GM12878 (cell line): ENCODE data around the gene TRAIP. TPM values are rescaled to one million over a fixed set of nuclear protein-coding genes. Genes with fewer than 3 reads are reported as not detected.

Experiments
- ATAC-seq: fragments of 200-7000 bp; cut with Tn5 transposase; 3 replicates; pipeline ENCODE4 v1.9.1; 2020; ENCODE audit warnings: mild to moderate bottlenecking, moderate library complexity
- BruUV-seq: library from RNA; stranded (reverse); fragments of 400-500 nt; replicated peaks from 2 replicates; lab custom pipeline; 2021; lab: Mats Ljungman, UMichigan
- CTCF ChIA-PET: fragments of 300-600 bp; sonication (Branson Sonifier 250); formaldehyde crosslinking; extraction: SDS; loops from one replicate; lab custom pipeline; 2021; ENCODE audit warnings: inconsistent platforms; lab: Yijun Ruan, JAX
- POLR2A ChIA-PET: fragments of 350-600 bp; formaldehyde crosslinking; extraction: SDS; loops from one replicate; lab custom pipeline; 2021; ENCODE audit warnings: inconsistent platforms; lab: Charles Lee
- RAD21 ChIA-PET: fragments of 300-600 bp; sonication (Branson Sonifier 250); formaldehyde crosslinking; loops from one replicate; lab custom pipeline; 2023; ENCODE audit warnings: antibody characterized with exemption; ENCODE audit not compliant: unreplicated experiment; lab: Charles Lee
- SMC1A ChIA-PET: fragments of 300-600 bp; sonication (Branson Sonifier 250); formaldehyde crosslinking; loops from one replicate; lab custom pipeline; 2023; ENCODE audit not compliant: unreplicated experiment, uncharacterized antibody; lab: Charles Lee
- DNase-seq: peaks from one replicate; pipeline ENCODE4 v3.0.0-alpha.2; 2011; ENCODE audit warnings: low read depth, low spot score
- FAIRE-seq: peaks from 3 replicates; lab custom pipeline; 2011; peaks lifted over from hg19 to GRCh38; lab: Jason Lieb, UNC
- H2AFZ ChIP-seq: 2 replicates; pipeline ENCODE4 v1.6.0; 2011; ENCODE audit warnings: low read depth, low read length, control low read depth; ENCODE audit not compliant: control insufficient read depth
- H3K27ac ChIP-seq: 2 replicates; pipeline ENCODE4 v1.5.1; 2011; ENCODE audit warnings: control low read depth; ENCODE audit not compliant: control insufficient read depth, insufficient read depth
- H3K27me3 ChIP-seq, 2 experiments: replicated peaks in 1 of 2; 2 replicates each; pipeline versions ENCODE4 v1.6.0 to v1.6.1; 2011; ENCODE audit warnings: low read length in 1 of 2; ENCODE audit not compliant: control insufficient read depth in 2 of 2, insufficient read depth in 2 of 2
- H3K36me3 ChIP-seq, 2 experiments: 2 replicates each; pipeline ENCODE4 v1.5.1; 2011; ENCODE audit warnings: low read length in 1 of 2; ENCODE audit not compliant: control insufficient read depth in 2 of 2, insufficient read depth in 2 of 2
- H3K4me1 ChIP-seq: 2 replicates; pipeline ENCODE4 v1.6.1; 2011; ENCODE audit warnings: mild to moderate bottlenecking, low read length, moderate library complexity, mixed read lengths; ENCODE audit not compliant: control insufficient read depth, insufficient read depth
- H3K4me2 ChIP-seq: 2 replicates; pipeline ENCODE4 v1.6.0; 2011; ENCODE audit warnings: control low read depth; ENCODE audit not compliant: control insufficient read depth, insufficient read depth
- H3K4me3 ChIP-seq: fragments of 200-600 bp; sonication (generic); 2 replicates; pipeline ENCODE4 v1.5.1; 2016
- H3K79me2 ChIP-seq: 2 replicates; pipeline ENCODE4 v1.6.0; 2011; ENCODE audit warnings: low read length; ENCODE audit not compliant: control insufficient read depth, insufficient read depth
- H3K9ac ChIP-seq: 2 replicates; pipeline ENCODE4 v1.8.0; 2011; ENCODE audit warnings: low read length, control low read depth, mixed read lengths; ENCODE audit not compliant: control insufficient read depth, insufficient read depth
- H3K9me3 ChIP-seq: replicated peaks from 3 replicates; pipeline ENCODE4 v1.5.1; 2011; ENCODE audit warnings: mild to moderate bottlenecking, low read length; ENCODE audit not compliant: control insufficient read depth, insufficient read depth
- H4K20me1 ChIP-seq: 2 replicates; pipeline ENCODE4 v1.6.0; 2011; ENCODE audit not compliant: control insufficient read depth, insufficient read depth
- EGR1 ChIP-seq, 2 experiments: IDR thresholded peaks; 1 replicate in 1 of 2; 2 replicates in 1 of 2; pipeline ENCODE4 v1.6.1; 2011 to 2012; ENCODE audit warnings: low read depth in 2 of 2, low read length in 2 of 2, borderline replicate concordance in 1 of 2, mild to moderate bottlenecking in 1 of 2, moderate library complexity in 1 of 2
- FOS ChIP-seq: IDR thresholded peaks from 3 replicates; pipeline ENCODE4 v1.6.1; 2011; ENCODE audit warnings: borderline replicate concordance; ENCODE audit not compliant: insufficient read length; ENCODE audit errors: extremely low read depth
- MTA3 ChIP-seq: IDR thresholded peaks from 2 replicates; pipeline ENCODE4 v1.6.1; 2012; ENCODE audit warnings: low read length, inconsistent platforms, borderline replicate concordance
- NFXL1 ChIP-seq: fragments of 450-650 bp; IDR thresholded peaks from 2 replicates; pipeline ENCODE4 v1.6.1; 2017; ENCODE audit warnings: antibody characterized with exemption, mild to moderate bottlenecking, borderline replicate concordance
- NR2C2 ChIP-seq: IDR thresholded peaks from 2 replicates; pipeline ENCODE4 v1.6.1; 2011; ENCODE audit warnings: borderline replicate concordance, low read depth; ENCODE audit not compliant: control insufficient read depth, insufficient read length
- SREBF2 ChIP-seq: IDR thresholded peaks from 2 replicates; pipeline ENCODE4 v1.6.1; 2012; ENCODE audit warnings: mild to moderate bottlenecking, low read length
- ZNF384 ChIP-seq: IDR thresholded peaks from 2 replicates; pipeline ENCODE4 v1.6.1; 2012; ENCODE audit warnings: low read depth, mild to moderate bottlenecking, low read length, improper control_type of control experiment, borderline replicate concordance
- WGBS: methylation state at CpG from one replicate; pipeline ENCODE4 v1.1.6; 2016; ENCODE audit warnings: low lambda C conversion rate; ENCODE audit not compliant: insufficient replicate concordance, insufficient coverage; ENCODE audit errors: missing lambda C conversion rate; 5-methylcytosine and 5-hydroxymethylcytosine counted together
- in situ Hi-C: fragments of 300-500 bp; cut with MboI; formaldehyde crosslinking; loops from 9 replicates; pipeline ENCODE4 v1.14.3; 2018; ENCODE audit warnings: mixed read lengths
- intact Hi-C: fragments of 100-400 bp; cut with micrococcal nuclease; formaldehyde crosslinking; loops from one replicate; pipeline ENCODE4 v1.14.2; 2022; ENCODE audit not compliant: unreplicated experiment
- polyA plus RNA-seq, 11 experiments: library from polyadenylated mRNA; depleted of rRNA in 4 of 11; unstranded in 6 of 11; stranded (reverse) in 5 of 11; fragments of >200 nt; fragmentation: Nextera tagmentation in 4 of 11; fragmentation: Illumina TruSeq in 1 of 11; extraction: Ambion mirVana in 4 of 11; extraction: Trizol in 1 of 11; gene quantifications; 1 replicate in 1 of 11; 2 replicates in 10 of 11; pipeline versions ENCODE4 v1.2.1 to v1.2.3, GENCODE V29; 2011 to 2016; ENCODE audit warnings: inconsistent platforms in 2 of 11, missing spikeins in 2 of 11, low read depth in 1 of 11
- total RNA-seq, 4 experiments: library from RNA; depleted of rRNA in 3 of 4; stranded (reverse); fragments of >200 nt in 3 of 4; fragmentation: Illumina TruSeq in 1 of 4; extraction: Trizol in 1 of 4; gene quantifications; 2 replicates each; pipeline versions ENCODE4 v1.2.1 to v1.2.3, GENCODE V29; 2013 to 2021
- TF ChIP-seq, protein P1 (sequence below): IDR thresholded peaks from 2 replicates; pipeline ENCODE4 v1.6.1; 2011; ENCODE audit warnings: low read depth, low read length, improper control_type of control experiment, borderline replicate concordance
- TF ChIP-seq, protein P2 (sequence below): IDR thresholded peaks from 2 replicates; pipeline ENCODE4 v1.6.1; 2012; ENCODE audit warnings: improper control_type of control experiment, low read depth, low read length; ENCODE audit not compliant: insufficient replicate concordance

The TRAIP gene
- total and polyA plus RNA-seq, 10 of the 15 experiments (the other 5 are each of a cell fraction or from before 2014, with no cell fraction given) = 15.9 to 37.0 (median 23.1) TPM

DNA sequence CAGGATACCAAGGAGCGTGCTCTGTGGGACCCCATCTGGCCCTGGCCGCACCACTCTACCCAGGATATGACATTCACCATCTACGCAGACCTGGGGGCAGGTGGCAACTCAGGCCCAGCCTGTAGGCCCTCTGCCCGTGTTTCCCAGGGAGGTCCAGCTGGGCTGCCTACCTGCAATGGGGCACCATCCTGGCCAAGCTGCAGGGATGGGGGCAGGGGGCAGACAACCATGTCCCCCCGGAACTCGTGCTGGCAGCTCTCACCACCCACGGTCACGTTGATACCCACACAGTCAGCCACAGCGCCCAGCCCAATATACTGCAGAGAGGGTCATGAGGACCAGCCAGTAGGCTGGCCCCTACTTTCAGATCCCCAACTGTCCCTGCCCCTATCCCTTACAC lies 39.4 kb upstream of the TRAIP start:
- in situ Hi-C loops (no loop called here), intact Hi-C loops (no loop called here)
- H3K9me3 ChIP-seq = no peaks in the 10 kb centered on the region
- H3K27me3 ChIP-seq = no peaks in the 10 kb centered on the region
- no peaks in the 10 kb centered on the region for H3K36me3 ChIP-seq
- 61% methylated on average over 9 of the region's 9 CpGs for WGBS
- H3K79me2 ChIP-seq = no peaks in the 10 kb centered on the region
- no peaks in the 10 kb centered on the region; the same call in 1 of the 2 replicates for H3K4me1 ChIP-seq
- H4K20me1 ChIP-seq = no peaks in the 10 kb centered on the region
- H2AFZ ChIP-seq = no peak overlapping the region
- H3K9ac ChIP-seq = no peak overlapping the region
- TF ChIP-seq FOS (no peak), NFXL1 (no peak), EGR1 (IDR thresholded peaks at IDR 0.05; ENCODE audit: borderline replicate concordance in 1 of 2, low read depth in 2 of 2, low read length in 2 of 2) (no peak), MTA3 (no peak), ZNF384 (no peak), NR2C2 (no peak), SREBF2 (no peak)
- TF ChIP-seq, protein P1, sequence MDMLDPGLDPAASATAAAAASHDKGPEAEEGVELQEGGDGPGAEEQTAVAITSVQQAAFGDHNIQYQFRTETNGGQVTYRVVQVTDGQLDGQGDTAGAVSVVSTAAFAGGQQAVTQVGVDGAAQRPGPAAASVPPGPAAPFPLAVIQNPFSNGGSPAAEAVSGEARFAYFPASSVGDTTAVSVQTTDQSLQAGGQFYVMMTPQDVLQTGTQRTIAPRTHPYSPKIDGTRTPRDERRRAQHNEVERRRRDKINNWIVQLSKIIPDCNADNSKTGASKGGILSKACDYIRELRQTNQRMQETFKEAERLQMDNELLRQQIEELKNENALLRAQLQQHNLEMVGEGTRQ = no peak
- TF ChIP-seq, protein P2, sequence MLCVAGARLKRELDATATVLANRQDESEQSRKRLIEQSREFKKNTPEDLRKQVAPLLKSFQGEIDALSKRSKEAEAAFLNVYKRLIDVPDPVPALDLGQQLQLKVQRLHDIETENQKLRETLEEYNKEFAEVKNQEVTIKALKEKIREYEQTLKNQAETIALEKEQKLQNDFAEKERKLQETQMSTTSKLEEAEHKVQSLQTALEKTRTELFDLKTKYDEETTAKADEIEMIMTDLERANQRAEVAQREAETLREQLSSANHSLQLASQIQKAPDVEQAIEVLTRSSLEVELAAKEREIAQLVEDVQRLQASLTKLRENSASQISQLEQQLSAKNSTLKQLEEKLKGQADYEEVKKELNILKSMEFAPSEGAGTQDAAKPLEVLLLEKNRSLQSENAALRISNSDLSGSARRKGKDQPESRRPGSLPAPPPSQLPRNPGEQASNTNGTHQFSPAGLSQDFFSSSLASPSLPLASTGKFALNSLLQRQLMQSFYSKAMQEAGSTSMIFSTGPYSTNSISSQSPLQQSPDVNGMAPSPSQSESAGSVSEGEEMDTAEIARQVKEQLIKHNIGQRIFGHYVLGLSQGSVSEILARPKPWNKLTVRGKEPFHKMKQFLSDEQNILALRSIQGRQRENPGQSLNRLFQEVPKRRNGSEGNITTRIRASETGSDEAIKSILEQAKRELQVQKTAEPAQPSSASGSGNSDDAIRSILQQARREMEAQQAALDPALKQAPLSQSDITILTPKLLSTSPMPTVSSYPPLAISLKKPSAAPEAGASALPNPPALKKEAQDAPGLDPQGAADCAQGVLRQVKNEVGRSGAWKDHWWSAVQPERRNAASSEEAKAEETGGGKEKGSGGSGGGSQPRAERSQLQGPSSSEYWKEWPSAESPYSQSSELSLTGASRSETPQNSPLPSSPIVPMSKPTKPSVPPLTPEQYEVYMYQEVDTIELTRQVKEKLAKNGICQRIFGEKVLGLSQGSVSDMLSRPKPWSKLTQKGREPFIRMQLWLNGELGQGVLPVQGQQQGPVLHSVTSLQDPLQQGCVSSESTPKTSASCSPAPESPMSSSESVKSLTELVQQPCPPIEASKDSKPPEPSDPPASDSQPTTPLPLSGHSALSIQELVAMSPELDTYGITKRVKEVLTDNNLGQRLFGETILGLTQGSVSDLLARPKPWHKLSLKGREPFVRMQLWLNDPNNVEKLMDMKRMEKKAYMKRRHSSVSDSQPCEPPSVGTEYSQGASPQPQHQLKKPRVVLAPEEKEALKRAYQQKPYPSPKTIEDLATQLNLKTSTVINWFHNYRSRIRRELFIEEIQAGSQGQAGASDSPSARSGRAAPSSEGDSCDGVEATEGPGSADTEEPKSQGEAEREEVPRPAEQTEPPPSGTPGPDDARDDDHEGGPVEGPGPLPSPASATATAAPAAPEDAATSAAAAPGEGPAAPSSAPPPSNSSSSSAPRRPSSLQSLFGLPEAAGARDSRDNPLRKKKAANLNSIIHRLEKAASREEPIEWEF = no peak
- DNase-seq = no peak
- H3K27ac ChIP-seq = no peak overlapping the region
- ChIA-PET RAD21 (no interaction called here), CTCF (interaction anchor here (1.2 kb wide), 1 partner anchor 14 kb away, joined by 3 read pairs; no protein-coding TSS in a partner anchor), SMC1A (no interaction called here), POLR2A (no interaction called here)
- no peak for FAIRE-seq
- no peak overlapping the region for H3K4me2 ChIP-seq
- no TSS peak for BruUV-seq
- H3K4me3 ChIP-seq = no peak overlapping the region
- ATAC-seq = no peak
